Skeletal muscle tissue (tissue), 4 donors: Measurements from ENCODE around the gene FOXA1. TPM values are rescaled to one million over a fixed set of nuclear protein-coding genes. Genes with fewer than 3 reads are reported as not detected.

Experiments
- H3K27ac ChIP-seq: one replicate; pipeline ENCODE4 v1.7.0; 2013; ENCODE audit warnings: mild to moderate bottlenecking, low read depth, low read length, inconsistent platforms
- H3K27me3 ChIP-seq, 3 donors: one replicate each; pipeline ENCODE4 v1.7.0; 2013; ENCODE audit warnings: low read length in 3 of 3; ENCODE audit not compliant: control insufficient read depth in 3 of 3, insufficient read depth in 3 of 3
- H3K36me3 ChIP-seq, 3 donors: one replicate each; pipeline ENCODE4 v1.7.0; 2013; ENCODE audit warnings: low read length in 3 of 3; ENCODE audit not compliant: control insufficient read depth in 3 of 3, insufficient read depth in 3 of 3
- H3K4me1 ChIP-seq, 3 donors: one replicate each; pipeline ENCODE4 v1.7.0; 2013; ENCODE audit warnings: low read length in 3 of 3, mild to moderate bottlenecking in 3 of 3; ENCODE audit not compliant: control insufficient read depth in 3 of 3, insufficient read depth in 3 of 3
- H3K4me3 ChIP-seq, 3 donors: one replicate each; pipeline ENCODE4 v1.7.0; 2013; ENCODE audit warnings: low read length in 3 of 3
- H3K9ac ChIP-seq, 3 donors: one replicate each; pipeline ENCODE4 v1.7.0; 2013; ENCODE audit warnings: low read length in 3 of 3, mild to moderate bottlenecking in 3 of 3, moderate library complexity in 2 of 3, low read depth in 1 of 3
- H3K9me3 ChIP-seq, 3 donors: one replicate each; pipeline ENCODE4 v1.7.0; 2013; ENCODE audit warnings: low read length in 3 of 3; ENCODE audit not compliant: control insufficient read depth in 3 of 3
- total RNA-seq: library from RNA; depleted of rRNA; stranded (reverse); fragments of >200 nt; gene quantifications from one replicate; pipeline ENCODE4 v1.2.3, GENCODE V29; 2014
- donor health status: Osteomylitis.

Gene FOXA1
- total RNA-seq, 1 donor from 2014 or later = not detected

GRCh38 chr14:37622231-37622923 is 27.3 kb upstream of the FOXA1 start:
- Histone ChIP-seq H3K36me3 (no peaks in the 10 kb centered on the region), H3K27ac (no peak overlapping the region), H3K4me1 (peaks cover 0 to 4% (median 3%) of the 10 kb centered on the region in 3 donors), H3K9ac (no peak overlapping the region), H3K9me3 (peaks cover 0 to 4% (median 0%) of the 10 kb centered on the region in 3 donors), H3K27me3 (peaks cover 16 to 29% (median 24%) of the 10 kb centered on the region in 3 donors), H3K4me3 (peak overlapping the region in 1 of 3 donors; percentile 7)

DNA sequence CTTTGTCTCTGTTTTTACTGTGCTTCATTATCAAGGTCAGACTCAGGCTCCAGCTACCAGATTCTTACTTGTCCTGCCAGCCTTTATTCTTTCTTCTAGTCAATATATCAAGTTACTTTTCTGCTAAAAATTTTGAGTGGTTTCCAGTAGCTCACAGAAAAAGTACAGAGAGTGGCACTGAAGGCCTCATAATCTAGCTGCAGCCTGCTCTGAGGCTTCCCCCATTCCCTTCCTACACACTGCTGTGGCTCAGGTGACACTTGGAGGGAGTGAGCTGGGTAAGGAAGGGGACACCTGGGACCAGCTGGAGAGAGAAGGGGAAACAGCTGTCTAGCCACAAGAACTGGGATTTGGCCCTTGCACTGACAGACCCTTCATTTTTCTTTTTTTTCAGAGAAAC is 25.8 kb upstream of the FOXA1 start:
- Histone ChIP-seq H3K27ac (no peak overlapping the region), H3K27me3 (peaks cover 16 to 29% (median 24%) of the 10 kb centered on the region in 3 donors), H3K9ac (no peak overlapping the region), H3K36me3 (no peaks in the 10 kb centered on the region), H3K9me3 (peaks cover 0 to 9% (median 3%) of the 10 kb centered on the region in 3 donors), H3K4me3 (no peak overlapping the region), H3K4me1 (peaks cover 0 to 4% (median 3%) of the 10 kb centered on the region in 3 donors)

GRCh38 chr14:37618498-37619028 is 23.5 kb upstream of the FOXA1 start:
- Histone ChIP-seq H3K36me3 (no peaks in the 10 kb centered on the region), H3K9ac (no peak overlapping the region), H3K9me3 (peaks cover 4 to 11% (median 9%) of the 10 kb centered on the region in 3 donors), H3K27me3 (peaks cover 16 to 29% (median 23%) of the 10 kb centered on the region in 3 donors), H3K4me1 (peaks cover 0 to 4% (median 3%) of the 10 kb centered on the region in 3 donors), H3K27ac (no peak overlapping the region), H3K4me3 (no peak overlapping the region)

GRCh38 chr14:37617864-37618365 is 22.9 kb upstream of the FOXA1 start:
- H3K9me3 ChIP-seq = peaks cover 4 to 11% (median 9%) of the 10 kb centered on the region in 3 donors
- H3K4me3 ChIP-seq = no peak overlapping the region
- H3K4me1 ChIP-seq = peaks cover 0 to 4% (median 3%) of the 10 kb centered on the region in 3 donors
- no peak overlapping the region for H3K9ac ChIP-seq
- H3K27me3 ChIP-seq = peaks cover 16 to 29% (median 16%) of the 10 kb centered on the region in 3 donors
- no peaks in the 10 kb centered on the region for H3K36me3 ChIP-seq
- no peak overlapping the region for H3K27ac ChIP-seq

DNA sequence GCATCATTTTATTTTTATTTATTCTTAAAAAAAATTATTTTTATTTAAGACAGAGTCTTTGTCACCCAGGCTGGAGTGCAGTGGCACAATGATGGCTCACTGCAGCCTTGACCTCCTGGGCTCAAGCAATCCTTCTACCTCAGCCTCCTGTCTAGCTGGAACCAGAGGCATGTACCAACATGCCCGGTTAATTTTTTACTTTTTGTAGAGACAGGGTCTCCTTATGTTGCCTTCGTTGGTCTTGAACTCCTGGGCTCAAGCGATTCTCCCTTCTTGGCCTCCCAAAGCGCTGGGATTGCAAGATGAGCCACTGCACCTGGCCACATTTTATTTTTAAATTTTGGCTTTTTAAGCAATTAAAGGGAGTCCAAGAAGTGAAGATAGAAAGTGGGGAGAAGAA is 21.8 kb upstream of the FOXA1 start:
- no peak overlapping the region for H3K27ac ChIP-seq
- peaks cover 10 to 26% (median 10%) of the 10 kb centered on the region in 3 donors for H3K27me3 ChIP-seq
- no peaks in the 10 kb centered on the region for H3K36me3 ChIP-seq
- peaks cover 4 to 19% (median 9%) of the 10 kb centered on the region in 3 donors for H3K9me3 ChIP-seq
- H3K9ac ChIP-seq = no peak overlapping the region
- H3K4me1 ChIP-seq = no peaks in the 10 kb centered on the region
- no peak overlapping the region for H3K4me3 ChIP-seq

DNA sequence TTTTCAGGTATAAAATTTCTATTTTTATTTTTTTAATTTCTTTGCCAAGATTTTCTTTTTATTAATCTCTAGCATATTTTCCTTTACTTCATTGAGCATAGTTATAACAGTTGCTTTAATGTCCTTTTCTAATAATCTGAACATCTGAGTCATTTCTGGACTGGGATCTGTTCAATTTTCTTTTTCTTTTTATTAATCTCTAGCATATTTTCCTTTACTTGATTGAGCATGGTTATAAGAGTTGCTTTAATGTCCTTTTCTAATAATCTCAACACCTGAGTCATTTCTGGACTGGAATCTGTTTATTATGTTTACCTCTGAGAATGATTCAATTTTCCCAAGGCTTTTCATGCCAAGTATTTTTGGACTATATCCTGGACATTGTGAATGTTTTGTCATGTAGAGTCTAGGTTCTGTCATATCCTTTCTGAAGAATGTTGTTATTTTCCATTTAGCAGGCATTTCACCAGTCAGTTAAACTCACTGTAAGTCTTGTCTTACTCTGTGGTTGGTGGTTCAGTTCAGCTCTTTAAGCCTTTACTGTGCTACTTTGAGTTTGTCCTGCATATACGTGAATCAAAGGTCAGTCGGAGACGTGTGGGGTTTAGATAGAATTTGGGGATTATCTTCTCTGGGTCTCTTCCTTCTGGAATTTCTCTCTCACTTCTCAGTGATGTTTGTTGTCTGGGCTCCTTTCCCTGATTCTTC is 20.7 kb upstream of the FOXA1 start:
- no peaks in the 10 kb centered on the region for H3K36me3 ChIP-seq
- no peaks in the 10 kb centered on the region for H3K4me1 ChIP-seq
- H3K9ac ChIP-seq = no peak overlapping the region
- peaks cover 10 to 25% (median 12%) of the 10 kb centered on the region in 3 donors for H3K27me3 ChIP-seq
- no peak overlapping the region for H3K27ac ChIP-seq
- H3K4me3 ChIP-seq = no peak overlapping the region
- peaks cover 4 to 19% (median 9%) of the 10 kb centered on the region in 3 donors for H3K9me3 ChIP-seq

DNA sequence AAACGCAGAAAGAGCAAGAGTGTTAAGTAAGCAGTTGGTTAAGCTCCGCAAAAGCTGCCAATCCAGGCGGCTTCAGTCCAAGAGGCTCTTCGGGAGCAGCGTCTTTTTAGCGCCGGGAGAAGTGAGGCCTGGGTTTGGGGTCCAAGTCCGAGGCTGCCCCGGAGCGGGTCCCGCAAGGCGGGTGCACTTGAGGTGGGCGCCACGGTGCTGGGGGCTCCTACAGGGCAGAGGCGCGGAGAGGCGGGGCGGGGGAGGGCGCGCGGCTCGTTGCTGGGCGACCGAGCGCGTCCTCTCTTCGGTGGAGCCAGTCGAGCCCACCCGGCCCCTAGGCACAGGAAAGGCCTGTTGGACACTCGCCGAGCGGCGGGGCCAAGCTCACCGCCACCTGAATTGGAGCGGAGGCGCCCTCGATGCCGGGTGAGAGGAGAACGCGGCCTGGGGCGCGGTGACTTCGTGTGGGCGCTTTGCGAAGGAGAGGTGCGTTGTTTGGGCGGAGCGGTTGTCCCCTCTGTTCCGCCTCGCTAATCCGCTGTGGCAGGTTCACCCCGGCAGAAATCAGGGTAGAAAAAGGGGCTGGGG is 16.0 kb upstream of the FOXA1 start:
- H3K27ac ChIP-seq = no peak overlapping the region
- H3K9me3 ChIP-seq = peaks cover 4 to 12% (median 8%) of the 10 kb centered on the region in 3 donors
- no peak overlapping the region for H3K4me3 ChIP-seq
- no peaks in the 10 kb centered on the region for H3K4me1 ChIP-seq
- no peak overlapping the region for H3K9ac ChIP-seq
- H3K27me3 ChIP-seq = peaks cover 18 to 39% (median 23%) of the 10 kb centered on the region in 3 donors
- H3K36me3 ChIP-seq = no peaks in the 10 kb centered on the region

DNA sequence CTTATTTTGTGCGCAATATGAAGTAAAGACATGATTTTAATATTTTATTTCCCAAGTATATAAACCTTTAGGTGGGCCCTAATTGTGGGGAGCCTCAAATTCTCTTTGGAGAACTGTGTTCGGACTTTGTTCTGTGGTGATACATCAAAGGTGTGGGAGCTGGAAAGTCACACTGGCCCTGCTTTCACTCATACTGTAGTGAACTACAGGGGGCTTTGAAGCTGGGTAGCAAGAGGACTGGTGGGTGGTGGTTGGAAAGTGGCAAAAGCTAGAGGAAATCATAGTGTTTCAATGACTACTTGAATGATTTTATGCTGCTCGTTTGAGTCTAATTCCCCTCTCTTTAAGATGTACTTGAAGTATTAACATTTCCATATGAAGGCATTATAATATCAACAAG is 13.6 kb upstream of the FOXA1 start:
- Histone ChIP-seq H3K4me1 (no peaks in the 10 kb centered on the region), H3K27ac (no peak overlapping the region), H3K4me3 (no peak overlapping the region), H3K36me3 (no peaks in the 10 kb centered on the region), H3K9ac (no peak overlapping the region), H3K9me3 (peaks cover 0 to 8% (median 0%) of the 10 kb centered on the region in 3 donors), H3K27me3 (peaks cover 35 to 56% (median 36%) of the 10 kb centered on the region in 3 donors)

DNA sequence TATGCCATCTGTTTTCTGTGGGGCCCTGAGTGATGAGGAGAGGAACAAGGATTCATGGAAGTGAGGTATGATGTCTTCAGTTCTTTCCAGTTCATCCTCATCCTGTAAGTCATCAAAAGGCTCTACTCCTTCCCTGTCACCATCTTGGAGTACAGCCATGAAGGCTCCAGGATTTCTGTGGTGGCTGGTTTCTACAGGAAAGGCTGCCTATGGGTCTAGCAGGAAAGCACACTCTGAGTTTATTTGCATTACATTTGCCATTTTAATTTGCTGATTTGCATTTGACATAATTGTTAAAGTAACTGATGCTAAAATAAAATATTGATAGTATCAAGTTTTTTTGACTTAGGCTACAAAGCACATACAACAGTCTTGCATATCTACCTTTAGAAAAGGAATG is 11.6 kb upstream of the FOXA1 start:
- Histone ChIP-seq H3K4me1 (no peaks in the 10 kb centered on the region), H3K4me3 (no peak overlapping the region), H3K9me3 (no peaks in the 10 kb centered on the region), H3K27ac (no peak overlapping the region), H3K27me3 (peaks cover 53 to 68% (median 54%) of the 10 kb centered on the region in 3 donors), H3K36me3 (no peaks in the 10 kb centered on the region), H3K9ac (no peak overlapping the region)
